ENCODE measurements around the gene PRR20G.

The PRR20G gene

DNA sequence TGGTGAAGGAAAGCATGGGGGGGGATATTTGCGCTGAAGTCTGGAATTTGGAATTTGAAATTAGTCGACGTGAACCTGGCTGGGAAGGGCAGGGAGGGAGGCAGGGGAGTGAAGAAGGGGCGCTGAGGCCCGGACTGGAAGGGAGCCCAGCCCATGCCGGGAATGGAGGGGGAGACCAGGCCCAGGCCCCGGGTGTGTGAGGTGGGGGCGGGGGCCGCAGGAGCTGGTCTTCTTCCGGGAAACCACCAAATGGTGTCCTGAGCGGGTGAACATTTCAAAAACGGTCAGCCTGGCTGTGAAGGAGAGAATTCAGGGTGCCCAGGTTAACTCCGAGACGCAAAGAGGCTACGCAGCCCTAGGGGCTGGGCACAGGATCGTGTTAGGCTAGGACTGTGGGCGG, 497 bp upstream of the PRR20G start:
- Mint-ChIP-seq H3K4me3 (no peak overlapping the region), H3K27me3 (ENCODE audit: low read depth, poor library complexity) (peaks cover 25% of the 10 kb centered on the region), H3K36me3 (ENCODE audit: low read depth) (no peaks in the 10 kb centered on the region), H3K27ac (no peak overlapping the region), H3K4me1 (no peaks in the 10 kb centered on the region), H3K9me3 (peaks cover 16% of the 10 kb centered on the region)
- DNase-seq: no peak
- TF ChIP-seq CTCF (IDR thresholded peaks at IDR 0.05): no peak

GRCh38 chr3:127286571-127287140, 1.2 kb downstream of the PRR20G start:
- TF ChIP-seq CTCF (IDR thresholded peaks at IDR 0.05): no peak
- Mint-ChIP-seq H3K27ac (no peak overlapping the region), H3K4me3 (no peak overlapping the region), H3K27me3 (ENCODE audit: low read depth, poor library complexity) (peaks cover 21% of the 10 kb centered on the region), H3K36me3 (ENCODE audit: low read depth) (no peaks in the 10 kb centered on the region), H3K9me3 (peaks cover 14% of the 10 kb centered on the region), H3K4me1 (no peaks in the 10 kb centered on the region)
- no peak for DNase-seq

DNA sequence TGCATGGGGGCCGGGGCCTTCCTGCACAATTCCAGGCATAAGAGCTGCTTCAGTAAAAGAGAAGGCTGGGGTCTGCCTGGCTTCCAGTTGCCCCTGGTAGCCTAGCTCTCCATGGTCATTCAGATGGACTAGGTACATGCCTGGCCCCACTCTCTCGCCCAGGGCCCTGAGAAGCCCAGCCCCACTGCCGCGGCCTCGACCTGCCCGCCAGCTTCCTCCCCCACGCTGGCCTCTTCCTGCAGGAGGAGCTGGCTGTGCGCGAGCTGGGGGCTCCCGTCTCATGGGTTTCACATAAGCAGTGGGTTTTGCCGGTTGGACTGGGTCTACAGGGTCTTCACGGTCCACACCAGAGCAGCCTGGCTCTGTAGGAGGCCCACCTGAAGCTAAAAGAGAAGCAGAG, 3.6 kb downstream of the PRR20G start:
- Mint-ChIP-seq H3K4me3 (no peak overlapping the region), H3K4me1 (no peaks in the 10 kb centered on the region), H3K9me3 (peaks cover 11% of the 10 kb centered on the region), H3K27ac (no peak overlapping the region), H3K27me3 (ENCODE audit: low read depth, poor library complexity) (peaks cover 17% of the 10 kb centered on the region), H3K36me3 (ENCODE audit: low read depth) (no peaks in the 10 kb centered on the region)
- TF ChIP-seq CTCF (IDR thresholded peaks at IDR 0.05): no peak
- DNase-seq: no peak

- H3K4me1 Mint-ChIP-seq: no peaks in the 10 kb centered on the region
- no peaks in the 10 kb centered on the region for H3K36me3 Mint-ChIP-seq (ENCODE audit: low read depth)
- TF ChIP-seq CTCF (IDR thresholded peaks at IDR 0.05): no peak
- no peak for DNase-seq
- H3K27me3 Mint-ChIP-seq (ENCODE audit: low read depth, poor library complexity): peaks cover 20% of the 10 kb centered on the region
- peaks cover 26% of the 10 kb centered on the region for H3K9me3 Mint-ChIP-seq
- H3K4me3 Mint-ChIP-seq: no peak overlapping the region
- no peak overlapping the region for H3K27ac Mint-ChIP-seq
These were observed 10.3 kb downstream of the PRR20G start for GRCh38 chr3:127277561-127277960.

- Mint-ChIP-seq H3K9me3 (peaks cover 26% of the 10 kb centered on the region), H3K27me3 (ENCODE audit: low read depth, poor library complexity) (peaks cover 20% of the 10 kb centered on the region)
These were observed 10.9 kb downstream of the PRR20G start for GRCh38 chr3:127276995-127277394.

More at GRCh38 chr3:127276995-127277394, 10.9 kb downstream of the PRR20G start:
- Mint-ChIP-seq H3K4me1 (no peaks in the 10 kb centered on the region), H3K36me3 (ENCODE audit: low read depth) (no peaks in the 10 kb centered on the region), H3K27ac (no peak overlapping the region), H3K4me3 (no peak overlapping the region)
- DNase-seq: no peak
- TF ChIP-seq CTCF (IDR thresholded peaks at IDR 0.05): no peak

Measured in nephron progenitor cell (in vitro differentiated cells).